Ectodermal cell (in vitro differentiated cells): Measurements from ENCODE around the gene PRSS36.
A peak's percentile ranks its signal among the peaks of the same experiment; 100 is the strongest.

Source experiments
- H3K27ac ChIP-seq: 2 replicates; pipeline ENCODE4 v1.7.0; 2013; ENCODE audit warnings: mild to moderate bottlenecking, low read depth, low read length; ENCODE audit not compliant: insufficient read depth, poor library complexity, severe bottlenecking
- H3K27me3 ChIP-seq: 2 replicates; pipeline ENCODE4 v1.7.0; 2013; ENCODE audit warnings: mild to moderate bottlenecking, low read length; ENCODE audit not compliant: insufficient read depth, control insufficient read depth, poor library complexity, severe bottlenecking
- H3K36me3 ChIP-seq: one replicate; pipeline ENCODE4 v1.7.0; 2013; ENCODE audit warnings: low read length; ENCODE audit not compliant: control insufficient read depth, insufficient read depth
- H3K4me1 ChIP-seq: one replicate; pipeline ENCODE4 v1.7.0; 2013; ENCODE audit warnings: low read length; ENCODE audit not compliant: control insufficient read depth, insufficient read depth
- H3K4me3 ChIP-seq: 2 replicates; pipeline ENCODE4 v1.7.0; 2013; ENCODE audit warnings: low read depth, low read length, control low read depth; ENCODE audit not compliant: insufficient read depth
- H3K9me3 ChIP-seq: 2 replicates; pipeline ENCODE4 v1.7.0; 2013; ENCODE audit warnings: mild to moderate bottlenecking, low read length, moderate library complexity; ENCODE audit not compliant: control insufficient read depth
- WGBS, 2 experiments: methylation state at CpG; one replicate each; pipeline ENCODE4 v1.1.7; 2013; ENCODE audit warnings: missing lambda C conversion rate in 2 of 2; 5-methylcytosine and 5-hydroxymethylcytosine counted together

Gene PRSS36

GRCh38 chr16:31128711-31129567, 20.9 kb downstream of the PRSS36 start:
- H3K4me1 ChIP-seq: no peaks in the 10 kb centered on the region
- WGBS, 2 experiments: 91 to 93% methylated on average over 14 of the region's 14 CpGs
- peaks cover 5% of the 10 kb centered on the region for H3K36me3 ChIP-seq
- no peaks in the 10 kb centered on the region for H3K27me3 ChIP-seq
- no peak overlapping the region for H3K4me3 ChIP-seq
- H3K27ac ChIP-seq: no peak overlapping the region
- H3K9me3 ChIP-seq: no peaks in the 10 kb centered on the region

- H3K27ac ChIP-seq: no peak overlapping the region
- H3K27me3 ChIP-seq: no peaks in the 10 kb centered on the region
- peaks cover 11% of the 10 kb centered on the region for H3K36me3 ChIP-seq
- H3K4me3 ChIP-seq: no peak overlapping the region
- H3K4me1 ChIP-seq: no peaks in the 10 kb centered on the region
- H3K9me3 ChIP-seq: no peaks in the 10 kb centered on the region
- WGBS, 2 experiments: 94 to 95% methylated on average over 13 of the region's 13 CpGs
Measured at GRCh38 chr16:31127182-31127581, 22.7 kb downstream of the PRSS36 start.

- Histone ChIP-seq H3K27me3 (no peaks in the 10 kb centered on the region), H3K9me3 (no peaks in the 10 kb centered on the region), H3K4me1 (no peaks in the 10 kb centered on the region), H3K4me3 (no peak overlapping the region), H3K27ac (no peak overlapping the region), H3K36me3 (peaks cover 19% of the 10 kb centered on the region)
- 95 to 96% methylated on average over 3 of the region's 3 CpGs for WGBS, 2 experiments
Measured at GRCh38 chr16:31125844-31126243, 24.0 kb downstream of the PRSS36 start.

- H3K9me3 ChIP-seq: no peaks in the 10 kb centered on the region
- 96% methylated on average over 16 of the region's 16 CpGs for WGBS, 2 experiments
- no peaks in the 10 kb centered on the region for H3K27me3 ChIP-seq
- no peak overlapping the region for H3K27ac ChIP-seq
- H3K36me3 ChIP-seq: peaks cover 26% of the 10 kb centered on the region
- H3K4me1 ChIP-seq: no peaks in the 10 kb centered on the region
- no peak overlapping the region for H3K4me3 ChIP-seq
Measured at GRCh38 chr16:31120129-31120528, 29.7 kb downstream of the PRSS36 start.

GRCh38 chr16:31118223-31119155, 31.4 kb downstream of the PRSS36 start:
- H3K4me3 ChIP-seq: peak overlapping the region; percentile 75
- H3K27me3 ChIP-seq: no peaks in the 10 kb centered on the region
- H3K4me1 ChIP-seq: no peaks in the 10 kb centered on the region
- H3K36me3 ChIP-seq: peaks cover 26% of the 10 kb centered on the region
- no peak overlapping the region for H3K27ac ChIP-seq
- WGBS, 2 experiments: 69 to 71% methylated on average over 9 of the region's 9 CpGs
- no peaks in the 10 kb centered on the region for H3K9me3 ChIP-seq

- Histone ChIP-seq H3K4me1 (no peaks in the 10 kb centered on the region), H3K27ac (peak within 1 kb of the TSS; percentile 6), H3K9me3 (no peaks in the 10 kb centered on the region), H3K27me3 (no peaks in the 10 kb centered on the region), H3K36me3 (peaks cover 25% of the 10 kb centered on the region), H3K4me3 (peak within 1 kb of the TSS; percentile 75)
- 0 to 1% methylated on average over 68 of the region's 68 CpGs for WGBS, 2 experiments
Measured at GRCh38 chr16:31117384-31118222, 32.3 kb downstream of the PRSS36 start, which contains the start of gene KAT8. Gene KAT8 (plus strand): TSS chr16:31117664. CDS start chr16:31117682, 18 bp downstream.

GRCh38 chr16:31114468-31114867, 35.4 kb downstream of the PRSS36 start:
- Histone ChIP-seq H3K4me3 (no peak overlapping the region), H3K9me3 (no peaks in the 10 kb centered on the region), H3K36me3 (peaks cover 27% of the 10 kb centered on the region), H3K4me1 (peaks cover 1% of the 10 kb centered on the region), H3K27me3 (no peaks in the 10 kb centered on the region), H3K27ac (no peak overlapping the region)
- 94% methylated on average over 8 of the region's 8 CpGs for WGBS, 2 experiments

GRCh38 chr16:31113121-31114120, 36.4 kb downstream of the PRSS36 start:
- no peaks in the 10 kb centered on the region for H3K27me3 ChIP-seq
- no peaks in the 10 kb centered on the region for H3K9me3 ChIP-seq
- H3K27ac ChIP-seq: no peak overlapping the region
- peaks cover 8% of the 10 kb centered on the region for H3K4me1 ChIP-seq
- 91% methylated on average over 5 of the region's 5 CpGs for WGBS, 2 experiments
- H3K36me3 ChIP-seq: peaks cover 29% of the 10 kb centered on the region
- H3K4me3 ChIP-seq: no peak overlapping the region

GRCh38 chr16:31112711-31113110, 37.2 kb downstream of the PRSS36 start:
- Histone ChIP-seq H3K36me3 (peaks cover 29% of the 10 kb centered on the region), H3K4me1 (peaks cover 8% of the 10 kb centered on the region), H3K9me3 (no peaks in the 10 kb centered on the region), H3K4me3 (no peak overlapping the region), H3K27ac (no peak overlapping the region), H3K27me3 (no peaks in the 10 kb centered on the region)
- 96 to 97% methylated on average over 2 of the region's 2 CpGs for WGBS, 2 experiments
